WTC11 (cell line): ENCODE results near the gene TINAGL1. TPM values are rescaled to one million over a fixed set of nuclear protein-coding genes. Genes with fewer than 3 reads are reported as not detected.

Source experiments
- ATAC-seq: fragments of 200-7000 bp; cut with Tn5 transposase; 2 replicates; pipeline ENCODE4 v1.10.0; 2021; ENCODE audit warnings: mild to moderate bottlenecking, moderate library complexity
- Bru-seq: library from RNA; stranded (reverse); fragments of 400-500 nt; gene quantifications from one replicate; lab custom pipeline; 2021; lab: Mats Ljungman, UMichigan
- CTCF ChIA-PET: fragments of 300-600 bp; sonication (Branson Sonifier 250); formaldehyde crosslinking; loops from one replicate; lab custom pipeline; 2021; ENCODE audit warnings: antibody characterized with exemption; lab: Charles Lee
- POLR2A ChIA-PET: fragments of 350-600 bp; sonication (Branson Sonifier 250); formaldehyde crosslinking; loops from one replicate; lab custom pipeline; 2021; ENCODE audit warnings: antibody characterized with exemption; lab: Charles Lee
- DNase-seq: peaks from one replicate; pipeline ENCODE4 v3.0.0; 2021; ENCODE audit warnings: low spot score
- H3K27ac Mint-ChIP-seq: 2 replicates; pipeline ENCODE4 v1.8.0; 2021; ENCODE audit warnings: mixed read lengths
- H3K27me3 Mint-ChIP-seq: 2 replicates; pipeline ENCODE4 v1.8.0; 2021; ENCODE audit warnings: low read depth, mild to moderate bottlenecking, moderate library complexity, mixed read lengths
- H3K36me3 Mint-ChIP-seq: 2 replicates; pipeline ENCODE4 v1.8.0; 2021; ENCODE audit warnings: mixed read lengths
- H3K4me1 Mint-ChIP-seq: 2 replicates; pipeline ENCODE4 v1.8.0; 2022; ENCODE audit warnings: mixed read lengths
- H3K4me3 Mint-ChIP-seq: 2 replicates; pipeline ENCODE4 v1.8.0; 2021; ENCODE audit warnings: mild to moderate bottlenecking, moderate library complexity, mixed read lengths
- H3K9me3 Mint-ChIP-seq: 2 replicates; pipeline ENCODE4 v1.8.0; 2021; ENCODE audit warnings: mixed read lengths
- CREB1 ChIP-seq: sonication (generic); formaldehyde crosslinking; IDR thresholded peaks from 2 replicates; pipeline ENCODE4 v1.8.0; 2023; ENCODE audit warnings: mild to moderate bottlenecking, missing genetic modification reagents
- ESRRA ChIP-seq: sonication (generic); formaldehyde crosslinking; IDR thresholded peaks from 2 replicates; pipeline ENCODE4 v1.8.1; 2022; ENCODE audit warnings: mild to moderate bottlenecking, missing genetic modification reagents, borderline replicate concordance
- FOXP1 ChIP-seq: sonication (generic); formaldehyde crosslinking; IDR thresholded peaks from 2 replicates; pipeline ENCODE4 v1.8.0; 2022; ENCODE audit warnings: missing genetic modification reagents, mild to moderate bottlenecking, moderate library complexity, borderline replicate concordance
- GABPB1 ChIP-seq: sonication (generic); formaldehyde crosslinking; IDR thresholded peaks from 2 replicates; pipeline ENCODE4 v1.8.1; 2023; ENCODE audit warnings: mild to moderate bottlenecking, missing genetic modification reagents
- NFATC4 ChIP-seq: fragments of 250-450 bp; sonication (Bioruptor Pico); IDR thresholded peaks from 2 replicates; pipeline ENCODE4 v1.9.0; 2021; ENCODE audit warnings: mild to moderate bottlenecking
- NFE2L1 ChIP-seq: sonication (generic); formaldehyde crosslinking; IDR thresholded peaks from 2 replicates; pipeline ENCODE4 v1.8.1; 2023; ENCODE audit warnings: missing genetic modification reagents
- NR1H2 ChIP-seq: sonication (generic); formaldehyde crosslinking; IDR thresholded peaks from 2 replicates; pipeline ENCODE4 v1.9.0; 2021; ENCODE audit warnings: mild to moderate bottlenecking, moderate library complexity, missing genetic modification reagents
- PRRX2 ChIP-seq: fragments of 250-450 bp; sonication (Bioruptor Pico); IDR thresholded peaks from 2 replicates; pipeline ENCODE4 v1.8.0; 2021; ENCODE audit warnings: mild to moderate bottlenecking
- RORB ChIP-seq: fragments of 250-450 bp; sonication (Bioruptor Pico); IDR thresholded peaks from 2 replicates; pipeline ENCODE4 v1.9.0; 2021; ENCODE audit warnings: mild to moderate bottlenecking
- SP1 ChIP-seq: sonication (generic); formaldehyde crosslinking; conservative IDR thresholded peaks from 2 replicates; pipeline ENCODE4 v1.8.1; 2022; ENCODE audit warnings: missing genetic modification reagents
- TP53 ChIP-seq: sonication (generic); formaldehyde crosslinking; IDR thresholded peaks from 2 replicates; pipeline ENCODE4 v1.8.1; 2023; ENCODE audit warnings: mild to moderate bottlenecking, missing genetic modification reagents
- ZBTB21 ChIP-seq: sonication (generic); formaldehyde crosslinking; IDR thresholded peaks from 2 replicates; pipeline ENCODE4 v1.8.1; 2023; ENCODE audit warnings: mild to moderate bottlenecking, missing genetic modification reagents, borderline replicate concordance
- ZBTB43 ChIP-seq: sonication (generic); formaldehyde crosslinking; IDR thresholded peaks from 2 replicates; pipeline ENCODE4 v1.8.1; 2023; ENCODE audit warnings: mild to moderate bottlenecking, missing genetic modification reagents
- ZNF423 ChIP-seq: fragments of 250-450 bp; sonication (Bioruptor Pico); IDR thresholded peaks from 2 replicates; pipeline ENCODE4 v2.1.2; 2022; ENCODE audit warnings: mild to moderate bottlenecking, moderate library complexity
- ZNF671 ChIP-seq: fragments of 250-450 bp; sonication (Bioruptor Pico); IDR thresholded peaks from 2 replicates; pipeline ENCODE4 v1.8.0; 2021; ENCODE audit warnings: mild to moderate bottlenecking
- long read RNA-seq, 3 experiments: library from RNA in 1 of 3; library from capped mRNA in 1 of 3; library from polyadenylated mRNA in 1 of 3; unstranded in 2 of 3; stranded (forward) in 1 of 3; transcript quantifications; one replicate each; pipeline ENCODE4 v2.0.0, GENCODE V29; 2021
- total RNA-seq: library from RNA; stranded (reverse); gene quantifications from 3 replicates; pipeline ENCODE4 v1.2.3, GENCODE V29; 2021
- TF ChIP-seq, protein P1 (sequence below): sonication (generic); formaldehyde crosslinking; IDR thresholded peaks from 2 replicates; pipeline ENCODE4 v1.8.0; 2023; ENCODE audit warnings: missing genetic modification reagents, mild to moderate bottlenecking, borderline replicate concordance
- TF ChIP-seq, protein P2 (sequence below): fragments of 200-600 bp; IDR thresholded peaks from 2 replicates; pipeline ENCODE4 v1.8.0; 2022; ENCODE audit warnings: antibody characterized with exemption
- TF ChIP-seq, protein P3 (sequence below): fragments of 250-450 bp; sonication (Bioruptor Pico); IDR thresholded peaks from 2 replicates; pipeline ENCODE4 v2.1.2; 2022; ENCODE audit warnings: mild to moderate bottlenecking, moderate library complexity
- TF ChIP-seq, protein P4 (sequence below): sonication (generic); formaldehyde crosslinking; IDR thresholded peaks from 2 replicates; pipeline ENCODE4 v1.8.1; 2022; ENCODE audit warnings: low read depth, mild to moderate bottlenecking, moderate library complexity, missing genetic modification reagents, borderline replicate concordance
- TF ChIP-seq, protein P5 (sequence below): sonication (generic); formaldehyde crosslinking; IDR thresholded peaks from 2 replicates; pipeline ENCODE4 v1.8.1; 2023; ENCODE audit warnings: mild to moderate bottlenecking, missing genetic modification reagents, moderate library complexity
- TF ChIP-seq, protein P6 (sequence below): fragments of 250-450 bp; sonication (Bioruptor Pico); IDR thresholded peaks from 2 replicates; pipeline ENCODE4 v1.9.0; 2021; ENCODE audit warnings: moderate library complexity, mild to moderate bottlenecking, inconsistent platforms, borderline replicate concordance

TINAGL1 gene
- total RNA-seq (7.2 to 8.4 TPM (median 8.4 TPM) in 3 replicates), Bru-seq, nascent RNA (percentile 33 among the genes with signal in this experiment)
- long read RNA-seq, experiment 1, transcript TINAGL1-201 (12 exons, 2,187 nt), result major isoform, 31 of 47 reads
- long read RNA-seq, experiment 1, partial matches to known transcripts, result 7 of 47 reads
- long read RNA-seq, experiment 1, other reads (novel, unspliced or antisense), result 9 of 47 reads
- long read RNA-seq, experiment 2, partial matches to known transcripts, result 1 of 5 reads
- long read RNA-seq, experiment 2, other reads (novel, unspliced or antisense), result 2 of 5 reads
- long read RNA-seq, experiment 3, result 0 reads

GRCh38 chr1:31576201-31576669 lies at the start of gene TINAGL1:
Gene TINAGL1 (plus strand): TSS chr1:31576515. CDS start chr1:31577149, 634 bp downstream.
- Mint-ChIP-seq H3K9me3 (no peaks in the 10 kb centered on the region), H3K4me3 (peak within 1 kb of the TSS; percentile 56), H3K27ac (no peak within 1 kb of the TSS; the same call in 1 of the 2 replicates), H3K36me3 (no peaks in the 10 kb centered on the region), H3K4me1 (peaks cover 23% of the 10 kb centered on the region), H3K27me3 (no peaks in the 10 kb centered on the region; the same call in none of the 2 replicates)
- TF ChIP-seq NFATC4, result no peak
- TF ChIP-seq GABPB1 (CRISPR knock-in tag), result no peak
- TF ChIP-seq ZNF423 (CRISPR knock-in tag), result peak; percentile 43; the same call in 1 of the 2 replicates
- no peak for TF ChIP-seq NFE2L1 (CRISPR knock-in tag)
- TF ChIP-seq SP1 (CRISPR knock-in tag), result peak; percentile 61; the same call in 1 of the 2 replicates
- TF ChIP-seq, protein P1, sequence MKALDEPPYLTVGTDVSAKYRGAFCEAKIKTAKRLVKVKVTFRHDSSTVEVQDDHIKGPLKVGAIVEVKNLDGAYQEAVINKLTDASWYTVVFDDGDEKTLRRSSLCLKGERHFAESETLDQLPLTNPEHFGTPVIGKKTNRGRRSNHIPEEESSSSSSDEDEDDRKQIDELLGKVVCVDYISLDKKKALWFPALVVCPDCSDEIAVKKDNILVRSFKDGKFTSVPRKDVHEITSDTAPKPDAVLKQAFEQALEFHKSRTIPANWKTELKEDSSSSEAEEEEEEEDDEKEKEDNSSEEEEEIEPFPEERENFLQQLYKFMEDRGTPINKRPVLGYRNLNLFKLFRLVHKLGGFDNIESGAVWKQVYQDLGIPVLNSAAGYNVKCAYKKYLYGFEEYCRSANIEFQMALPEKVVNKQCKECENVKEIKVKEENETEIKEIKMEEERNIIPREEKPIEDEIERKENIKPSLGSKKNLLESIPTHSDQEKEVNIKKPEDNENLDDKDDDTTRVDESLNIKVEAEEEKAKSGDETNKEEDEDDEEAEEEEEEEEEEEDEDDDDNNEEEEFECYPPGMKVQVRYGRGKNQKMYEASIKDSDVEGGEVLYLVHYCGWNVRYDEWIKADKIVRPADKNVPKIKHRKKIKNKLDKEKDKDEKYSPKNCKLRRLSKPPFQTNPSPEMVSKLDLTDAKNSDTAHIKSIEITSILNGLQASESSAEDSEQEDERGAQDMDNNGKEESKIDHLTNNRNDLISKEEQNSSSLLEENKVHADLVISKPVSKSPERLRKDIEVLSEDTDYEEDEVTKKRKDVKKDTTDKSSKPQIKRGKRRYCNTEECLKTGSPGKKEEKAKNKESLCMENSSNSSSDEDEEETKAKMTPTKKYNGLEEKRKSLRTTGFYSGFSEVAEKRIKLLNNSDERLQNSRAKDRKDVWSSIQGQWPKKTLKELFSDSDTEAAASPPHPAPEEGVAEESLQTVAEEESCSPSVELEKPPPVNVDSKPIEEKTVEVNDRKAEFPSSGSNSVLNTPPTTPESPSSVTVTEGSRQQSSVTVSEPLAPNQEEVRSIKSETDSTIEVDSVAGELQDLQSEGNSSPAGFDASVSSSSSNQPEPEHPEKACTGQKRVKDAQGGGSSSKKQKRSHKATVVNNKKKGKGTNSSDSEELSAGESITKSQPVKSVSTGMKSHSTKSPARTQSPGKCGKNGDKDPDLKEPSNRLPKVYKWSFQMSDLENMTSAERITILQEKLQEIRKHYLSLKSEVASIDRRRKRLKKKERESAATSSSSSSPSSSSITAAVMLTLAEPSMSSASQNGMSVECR (CRISPR knock-in tag), result no peak
- TF ChIP-seq, protein P2, sequence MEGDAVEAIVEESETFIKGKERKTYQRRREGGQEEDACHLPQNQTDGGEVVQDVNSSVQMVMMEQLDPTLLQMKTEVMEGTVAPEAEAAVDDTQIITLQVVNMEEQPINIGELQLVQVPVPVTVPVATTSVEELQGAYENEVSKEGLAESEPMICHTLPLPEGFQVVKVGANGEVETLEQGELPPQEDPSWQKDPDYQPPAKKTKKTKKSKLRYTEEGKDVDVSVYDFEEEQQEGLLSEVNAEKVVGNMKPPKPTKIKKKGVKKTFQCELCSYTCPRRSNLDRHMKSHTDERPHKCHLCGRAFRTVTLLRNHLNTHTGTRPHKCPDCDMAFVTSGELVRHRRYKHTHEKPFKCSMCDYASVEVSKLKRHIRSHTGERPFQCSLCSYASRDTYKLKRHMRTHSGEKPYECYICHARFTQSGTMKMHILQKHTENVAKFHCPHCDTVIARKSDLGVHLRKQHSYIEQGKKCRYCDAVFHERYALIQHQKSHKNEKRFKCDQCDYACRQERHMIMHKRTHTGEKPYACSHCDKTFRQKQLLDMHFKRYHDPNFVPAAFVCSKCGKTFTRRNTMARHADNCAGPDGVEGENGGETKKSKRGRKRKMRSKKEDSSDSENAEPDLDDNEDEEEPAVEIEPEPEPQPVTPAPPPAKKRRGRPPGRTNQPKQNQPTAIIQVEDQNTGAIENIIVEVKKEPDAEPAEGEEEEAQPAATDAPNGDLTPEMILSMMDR, result no peak
- DNase-seq, result peak; percentile 79
- ChIA-PET CTCF (interaction anchor here (0.8 kb wide), 2 partner anchors 12 to 27 kb away, joined by 3 to 5 read pairs; no protein-coding TSS in a partner anchor), POLR2A (no interaction called here)
- peak; percentile 87 for ATAC-seq

- CTCF ChIA-PET, result interaction anchor here (3.1 kb wide), 1 partner anchor 108 kb away, joined by 10 read pairs; no protein-coding TSS in a partner anchor
- H3K4me1 Mint-ChIP-seq, result peaks cover 4% of the 10 kb centered on the region
- no peak for ATAC-seq
- H3K9me3 Mint-ChIP-seq, result no peaks in the 10 kb centered on the region; the same call in 1 of the 2 replicates
- H3K4me3 Mint-ChIP-seq, result no peak overlapping the region
- no peak for DNase-seq
- H3K27me3 Mint-ChIP-seq, result no peaks in the 10 kb centered on the region; the same call in 1 of the 2 replicates
- H3K27ac Mint-ChIP-seq, result no peak overlapping the region
- POLR2A ChIA-PET, result no interaction called here
- no peaks in the 10 kb centered on the region for H3K36me3 Mint-ChIP-seq
- TF ChIP-seq TP53 (CRISPR knock-in tag) (no peak), RORB (CRISPR knock-in tag) (no peak), FOXP1 (no peak), ZNF671 (CRISPR knock-in tag) (no peak), ZBTB21 (no peak), ZBTB43 (CRISPR knock-in tag) (no peak), NR1H2 (CRISPR knock-in tag) (no peak), PRRX2 (CRISPR knock-in tag) (no peak), ESRRA (no peak), CREB1 (no peak)
- TF ChIP-seq, protein P3, sequence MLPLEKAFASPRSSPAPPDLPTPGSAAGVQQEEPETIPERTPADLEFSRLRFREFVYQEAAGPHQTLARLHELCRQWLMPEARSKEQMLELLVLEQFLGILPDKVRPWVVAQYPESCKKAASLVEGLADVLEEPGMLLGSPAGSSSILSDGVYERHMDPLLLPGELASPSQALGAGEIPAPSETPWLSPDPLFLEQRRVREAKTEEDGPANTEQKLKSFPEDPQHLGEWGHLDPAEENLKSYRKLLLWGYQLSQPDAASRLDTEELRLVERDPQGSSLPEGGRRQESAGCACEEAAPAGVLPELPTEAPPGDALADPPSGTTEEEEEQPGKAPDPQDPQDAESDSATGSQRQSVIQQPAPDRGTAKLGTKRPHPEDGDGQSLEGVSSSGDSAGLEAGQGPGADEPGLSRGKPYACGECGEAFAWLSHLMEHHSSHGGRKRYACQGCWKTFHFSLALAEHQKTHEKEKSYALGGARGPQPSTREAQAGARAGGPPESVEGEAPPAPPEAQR (CRISPR knock-in tag), result no peak
- TF ChIP-seq, protein P4, sequence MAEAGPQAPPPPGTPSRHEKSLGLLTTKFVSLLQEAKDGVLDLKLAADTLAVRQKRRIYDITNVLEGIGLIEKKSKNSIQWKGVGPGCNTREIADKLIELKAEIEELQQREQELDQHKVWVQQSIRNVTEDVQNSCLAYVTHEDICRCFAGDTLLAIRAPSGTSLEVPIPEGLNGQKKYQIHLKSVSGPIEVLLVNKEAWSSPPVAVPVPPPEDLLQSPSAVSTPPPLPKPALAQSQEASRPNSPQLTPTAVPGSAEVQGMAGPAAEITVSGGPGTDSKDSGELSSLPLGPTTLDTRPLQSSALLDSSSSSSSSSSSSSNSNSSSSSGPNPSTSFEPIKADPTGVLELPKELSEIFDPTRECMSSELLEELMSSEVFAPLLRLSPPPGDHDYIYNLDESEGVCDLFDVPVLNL (CRISPR knock-in tag), result no peak
- TF ChIP-seq, protein P5, sequence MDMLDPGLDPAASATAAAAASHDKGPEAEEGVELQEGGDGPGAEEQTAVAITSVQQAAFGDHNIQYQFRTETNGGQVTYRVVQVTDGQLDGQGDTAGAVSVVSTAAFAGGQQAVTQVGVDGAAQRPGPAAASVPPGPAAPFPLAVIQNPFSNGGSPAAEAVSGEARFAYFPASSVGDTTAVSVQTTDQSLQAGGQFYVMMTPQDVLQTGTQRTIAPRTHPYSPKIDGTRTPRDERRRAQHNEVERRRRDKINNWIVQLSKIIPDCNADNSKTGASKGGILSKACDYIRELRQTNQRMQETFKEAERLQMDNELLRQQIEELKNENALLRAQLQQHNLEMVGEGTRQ (CRISPR knock-in tag), result no peak
- TF ChIP-seq, protein P6, sequence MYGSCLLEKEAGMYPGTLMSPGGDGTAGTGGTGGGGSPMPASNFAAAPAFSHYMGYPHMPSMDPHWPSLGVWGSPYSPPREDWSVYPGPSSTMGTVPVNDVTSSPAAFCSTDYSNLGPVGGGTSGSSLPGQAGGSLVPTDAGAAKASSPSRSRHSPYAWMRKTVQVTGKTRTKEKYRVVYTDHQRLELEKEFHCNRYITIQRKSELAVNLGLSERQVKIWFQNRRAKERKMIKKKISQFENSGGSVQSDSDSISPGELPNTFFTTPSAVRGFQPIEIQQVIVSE (CRISPR knock-in tag), result no peak
These were observed 46.2 kb upstream of the TINAGL1 start for GRCh38 chr1:31529999-31530684.
